Pancreas (tissue), 10 donors: ENCODE data around the gene RNF144A. TPM values are rescaled to one million over a fixed set of nuclear protein-coding genes. Genes with fewer than 3 reads are reported as not detected.

Experiments used
- ATAC-seq, 4 donors: fragments of 200-7000 bp; cut with Tn5 transposase; one replicate each; pipeline versions ENCODE4 v1.8.0 to v1.9.1; 2020; ENCODE audit warnings: mild to moderate bottlenecking in 4 of 4, moderate library complexity in 4 of 4
- DNase-seq, 6 donors: peaks; one replicate each; pipeline ENCODE4 v3.0.0-alpha.2; 2020
- FAIRE-seq: peaks from 2 replicates; lab custom pipeline; 2012; peaks lifted over from hg19 to GRCh38; lab: Jason Lieb, UNC
- H3K27ac ChIP-seq, 4 donors: fragments of 200-600 bp; sonication (generic); 1 replicate in 3 of 4; 2 replicates in 1 of 4; pipeline versions ENCODE4 v1.5.0 to v1.8.0; 2020
- H3K27me3 ChIP-seq, 4 donors: fragments of 200-600 bp; one replicate each; pipeline ENCODE4 v1.8.0; 2021
- H3K36me3 ChIP-seq, 3 donors: fragments of 200-600 bp; sonication (generic) in 1 of 3; one replicate each; pipeline versions ENCODE4 v1.5.0 to v1.8.0; 2020 to 2021
- H3K4me1 ChIP-seq, 3 donors: fragments of 200-600 bp; one replicate each; pipeline ENCODE4 v1.8.0; 2021
- H3K4me3 ChIP-seq, 4 donors: fragments of 200-600 bp; sonication (generic) in 2 of 4; one replicate each; pipeline versions ENCODE4 v1.5.0 to v1.8.0; 2020 to 2021
- H3K9me3 ChIP-seq, 4 donors: fragments of 200-600 bp; one replicate each; pipeline ENCODE4 v1.8.0; 2021
- WGBS, 2 donors: extraction: QIAGEN DNeasy Blood & Tissue Kit; methylation state at CpG; one replicate each; pipeline ENCODE4 v1.1.7; 2013; 5-methylcytosine and 5-hydroxymethylcytosine counted together
- intact Hi-C, 3 donors: fragments of 100-400 bp; cut with DNase I; formaldehyde crosslinking; loops; one replicate each; pipeline versions ENCODE4 v1.11.1 to v1.14.2; 2022
- polyA plus RNA-seq, 2 donors: library from polyadenylated mRNA; stranded (reverse); fragments of 200-250 nt; gene quantifications; one replicate each; pipeline ENCODE4 v1.2.3, GENCODE V29; 2013
- total RNA-seq, 6 donors: library from RNA; stranded (reverse); fragmentation: NEBNext Ultra II Directional in 4 of 6; extraction: Animal tissue kit (Norgen Biotek cat#: 25700) in 4 of 6; gene quantifications; one replicate each; pipeline versions ENCODE4 v1.2.1 to v1.2.4, GENCODE V29; 2021 to 2023
- TF ChIP-seq, protein P1 (sequence below), 4 donors: fragments of 200-600 bp; sonication (generic) in 3 of 4; IDR thresholded peaks; one replicate each; pipeline versions ENCODE4 v1.5.0 to v1.8.0; 2021; ENCODE audit warnings: antibody characterized with exemption in 4 of 4
- donor health status: healthy with polysubstance abuse.
- donor health status: DM: no; HTN: no; CAD: no; lungs with moderate emphysema.
- donor health status: DM: no; HTN: no; CAD: no.
- donor health status: control.
- donor health status: control.
- donor health status: Bipolar disorder and iron deficiency.
- donor health status: DM: yes; HTN: yes; CAD: no.
- donor health status: DM: no; HTN: no; CAD: no.
- donor health status: DM: no; HTN: no; CAD: no.
- donor health status: DM: yes; HTN: yes; CAD: no.

The RNF144A gene
- total and polyA plus RNA-seq, 8 donors = 9.4 to 78.7 (median 34.1) TPM

- DNase-seq (no peak), FAIRE-seq (no peak), ATAC-seq (no peak)
- intact Hi-C loops = no loop called here
- TF ChIP-seq, protein P1, sequence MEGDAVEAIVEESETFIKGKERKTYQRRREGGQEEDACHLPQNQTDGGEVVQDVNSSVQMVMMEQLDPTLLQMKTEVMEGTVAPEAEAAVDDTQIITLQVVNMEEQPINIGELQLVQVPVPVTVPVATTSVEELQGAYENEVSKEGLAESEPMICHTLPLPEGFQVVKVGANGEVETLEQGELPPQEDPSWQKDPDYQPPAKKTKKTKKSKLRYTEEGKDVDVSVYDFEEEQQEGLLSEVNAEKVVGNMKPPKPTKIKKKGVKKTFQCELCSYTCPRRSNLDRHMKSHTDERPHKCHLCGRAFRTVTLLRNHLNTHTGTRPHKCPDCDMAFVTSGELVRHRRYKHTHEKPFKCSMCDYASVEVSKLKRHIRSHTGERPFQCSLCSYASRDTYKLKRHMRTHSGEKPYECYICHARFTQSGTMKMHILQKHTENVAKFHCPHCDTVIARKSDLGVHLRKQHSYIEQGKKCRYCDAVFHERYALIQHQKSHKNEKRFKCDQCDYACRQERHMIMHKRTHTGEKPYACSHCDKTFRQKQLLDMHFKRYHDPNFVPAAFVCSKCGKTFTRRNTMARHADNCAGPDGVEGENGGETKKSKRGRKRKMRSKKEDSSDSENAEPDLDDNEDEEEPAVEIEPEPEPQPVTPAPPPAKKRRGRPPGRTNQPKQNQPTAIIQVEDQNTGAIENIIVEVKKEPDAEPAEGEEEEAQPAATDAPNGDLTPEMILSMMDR (IDR thresholded peaks at IDR 0.05) = no peak
- Histone ChIP-seq H3K27me3 (no peaks in the 10 kb centered on the region), H3K36me3 (no peaks in the 10 kb centered on the region), H3K4me3 (no peak overlapping the region), H3K4me1 (peaks cover 21 to 29% (median 24%) of the 10 kb centered on the region in 3 donors), H3K27ac (no peak overlapping the region), H3K9me3 (no peaks in the 10 kb centered on the region)
- WGBS, 2 donors = 93 to 95% methylated on average over 15 of the region's 15 CpGs
These were observed 40.9 kb downstream of the RNF144A start for GRCh38 chr2:6957910-6958615.

DNA sequence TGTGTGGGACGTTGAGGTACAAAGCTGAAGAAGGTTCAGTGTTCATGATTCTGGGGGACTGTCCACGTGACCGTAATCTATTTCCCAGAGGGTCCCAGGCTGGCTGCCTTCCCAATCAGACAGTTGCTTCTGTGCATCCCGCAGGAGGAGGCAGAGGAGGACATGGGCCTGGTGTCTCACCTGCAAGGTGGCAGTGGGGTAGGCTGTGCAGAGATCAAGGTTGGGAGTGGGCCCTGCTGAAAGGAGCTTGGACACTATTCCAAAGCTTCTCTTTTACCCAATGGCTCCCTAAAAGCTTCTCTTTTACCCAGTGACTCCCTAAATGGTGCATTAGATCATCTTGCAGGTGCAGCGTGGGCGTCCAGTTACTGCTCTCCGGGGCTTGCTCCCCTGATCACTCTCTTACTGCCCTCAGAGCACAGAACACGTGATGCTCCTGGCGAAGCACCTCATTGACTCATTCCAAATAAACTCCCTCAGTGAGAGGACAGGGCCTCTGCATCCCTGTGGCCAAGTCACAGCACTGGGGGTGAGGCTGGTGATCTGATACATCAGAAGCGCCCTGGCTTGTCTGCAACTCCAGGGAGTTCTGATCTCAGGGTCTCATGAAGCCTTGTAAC, 41.5 kb downstream of the RNF144A start:
- no peak for DNase-seq
- TF ChIP-seq, protein P1 (IDR thresholded peaks at IDR 0.05) = no peak
- no peak overlapping the region for H3K4me3 ChIP-seq
- no peaks in the 10 kb centered on the region for H3K27me3 ChIP-seq
- WGBS, 2 donors = 92 to 94% methylated on average over 10 of the region's 10 CpGs
- no peaks in the 10 kb centered on the region for H3K9me3 ChIP-seq
- FAIRE-seq = no peak
- no peak overlapping the region for H3K27ac ChIP-seq
- ATAC-seq = no peak
- intact Hi-C loops = no loop called here
- peaks cover 21 to 29% (median 24%) of the 10 kb centered on the region in 3 donors for H3K4me1 ChIP-seq
- no peaks in the 10 kb centered on the region for H3K36me3 ChIP-seq

- Histone ChIP-seq H3K4me1 (peaks cover 16 to 27% (median 24%) of the 10 kb centered on the region in 3 donors), H3K27me3 (no peaks in the 10 kb centered on the region), H3K36me3 (no peaks in the 10 kb centered on the region), H3K27ac (peak overlapping the region in 3 of 4 donors; percentile 49 to 80 (median 74)), H3K4me3 (no peak overlapping the region), H3K9me3 (no peaks in the 10 kb centered on the region)
- 91 to 99% methylated on average over 3 of the region's 3 CpGs for WGBS, 2 donors
- intact Hi-C loops = no loop called here
- no peak for FAIRE-seq
- no peak for ATAC-seq
- DNase-seq = no peak
- TF ChIP-seq, protein P1 (IDR thresholded peaks at IDR 0.05) = no peak
These were observed 42.5 kb downstream of the RNF144A start for GRCh38 chr2:6959751-6960150.

DNA sequence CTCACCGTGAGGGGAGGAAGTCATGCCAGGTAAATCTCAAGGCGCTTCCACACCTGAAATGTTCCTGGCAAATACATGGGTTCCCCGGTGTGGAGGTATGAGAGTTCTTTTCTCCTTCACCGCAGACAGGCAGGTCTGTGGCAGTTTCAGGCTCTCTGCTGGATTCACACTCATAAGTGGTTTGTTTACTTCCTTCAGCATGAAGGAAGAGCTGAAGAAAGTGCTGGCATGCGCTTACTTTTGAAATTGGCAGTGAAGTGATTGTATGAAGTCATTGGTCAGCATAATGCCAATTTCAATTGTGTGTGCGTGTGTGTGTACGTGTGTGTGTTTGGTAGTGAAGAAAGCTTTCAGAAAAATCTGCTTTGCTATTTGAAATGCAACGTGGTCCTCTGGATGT, 43.4 kb downstream of the RNF144A start:
- Histone ChIP-seq H3K4me1 (peaks cover 14 to 19% (median 17%) of the 10 kb centered on the region in 3 donors), H3K4me3 (no peak overlapping the region), H3K9me3 (no peaks in the 10 kb centered on the region), H3K36me3 (no peaks in the 10 kb centered on the region), H3K27ac (peak overlapping the region; percentile 42 to 80 (median 62)), H3K27me3 (no peaks in the 10 kb centered on the region)
- FAIRE-seq (no peak), DNase-seq (peak in 4 of 6 donors; percentile 41 to 74 (median 56)), ATAC-seq (peak; percentile 89 to 92 (median 90))
- WGBS, 2 donors = 9% methylated on average over 8 of the region's 8 CpGs
- intact Hi-C loops = no loop called here
- TF ChIP-seq, protein P1 (IDR thresholded peaks at IDR 0.05) = no peak

- H3K4me1 ChIP-seq = peaks cover 14 to 19% (median 14%) of the 10 kb centered on the region in 3 donors
- no peak overlapping the region for H3K27ac ChIP-seq
- H3K9me3 ChIP-seq = no peaks in the 10 kb centered on the region
- ATAC-seq (no peak), FAIRE-seq (no peak), DNase-seq (no peak)
- intact Hi-C loops = no loop called here
- H3K36me3 ChIP-seq = no peaks in the 10 kb centered on the region
- 92 to 96% methylated on average over 6 of the region's 6 CpGs for WGBS, 2 donors
- no peaks in the 10 kb centered on the region for H3K27me3 ChIP-seq
- no peak overlapping the region for H3K4me3 ChIP-seq
- TF ChIP-seq, protein P1 (IDR thresholded peaks at IDR 0.05) = no peak
These were observed 46.5 kb downstream of the RNF144A start for GRCh38 chr2:6963727-6964126.
